OCI-LY7 (cell line): Measurements from ENCODE around the gene TLE6.

Source experiments
- CTCF ChIP-seq: fragments of 200-600 bp; sonication (generic); conservative IDR thresholded peaks from 2 replicates; pipeline ENCODE4 v1.5.1; 2014; ENCODE audit warnings: mild to moderate bottlenecking, antibody characterized with exemption, low read length, moderate library complexity, mixed read lengths
- EZH2phosphoT487 ChIP-seq: fragments of 200-600 bp; sonication (generic); IDR thresholded peaks from 2 replicates; pipeline ENCODE4 v1.6.1; 2018; ENCODE audit warnings: low read depth, borderline replicate concordance, mild to moderate bottlenecking, mixed run types, antibody characterized with exemption, low read length, moderate library complexity, mixed read lengths

GRCh38 chr19:3028305-3029064, 51.1 kb downstream of the TLE6 start:
- no peak for TF ChIP-seq CTCF
- peak; percentile 79; the same call in 1 of the 2 replicates for TF ChIP-seq EZH2phosphoT487
